NCI-H146 treated with DMSO at 0.1 percent for 48 hours (cell line): ENCODE data around the gene DMWD.
"Not testable (repeated sequence)": the region's sequence is repeated elsewhere in the genome, so short reads cannot be mapped to it uniquely, and the experiment has no call there.

Experiments
- DNase-seq: peaks from one replicate; lab custom pipeline; 2025; ENCODE audit not compliant: unreplicated experiment; lab: John Stamatoyannopoulos, UW

Gene DMWD

DNA sequence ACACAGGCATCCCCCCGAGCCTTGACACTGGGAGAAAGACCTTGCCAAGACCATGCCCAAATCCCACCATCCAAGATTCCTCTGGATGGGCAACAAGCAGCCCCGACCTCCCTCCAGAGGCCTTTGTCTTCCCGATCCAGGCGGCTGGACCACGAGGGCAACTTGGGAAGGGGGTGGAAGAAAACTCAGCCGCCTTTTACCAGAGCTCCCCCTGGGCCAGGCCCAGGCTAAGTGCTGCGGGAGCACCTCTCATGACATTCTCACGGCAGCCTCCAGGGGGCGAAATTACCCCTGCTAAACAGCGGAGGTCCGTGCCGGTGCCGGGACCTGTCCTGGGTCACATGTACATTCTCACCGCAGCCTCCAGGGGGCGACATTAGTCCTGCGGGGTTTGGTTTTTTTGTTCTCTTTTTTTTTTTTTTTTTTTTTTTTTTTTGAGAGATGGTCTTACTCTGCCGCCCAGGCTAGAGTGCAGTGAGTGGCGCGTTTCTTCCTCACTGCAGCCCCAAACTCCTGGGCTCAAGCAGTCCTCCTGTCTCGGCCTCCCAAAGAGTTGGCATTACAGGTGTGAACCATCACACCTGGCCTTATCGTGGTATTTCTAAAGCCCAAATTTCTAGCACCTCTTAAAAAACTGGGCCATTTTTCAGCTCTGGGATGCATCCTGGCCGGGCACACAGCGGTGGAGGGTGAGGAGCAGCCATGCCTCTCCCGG lies 24.5 kb upstream of the DMWD start:
- DNase-seq, result peak; percentile 74

DNA sequence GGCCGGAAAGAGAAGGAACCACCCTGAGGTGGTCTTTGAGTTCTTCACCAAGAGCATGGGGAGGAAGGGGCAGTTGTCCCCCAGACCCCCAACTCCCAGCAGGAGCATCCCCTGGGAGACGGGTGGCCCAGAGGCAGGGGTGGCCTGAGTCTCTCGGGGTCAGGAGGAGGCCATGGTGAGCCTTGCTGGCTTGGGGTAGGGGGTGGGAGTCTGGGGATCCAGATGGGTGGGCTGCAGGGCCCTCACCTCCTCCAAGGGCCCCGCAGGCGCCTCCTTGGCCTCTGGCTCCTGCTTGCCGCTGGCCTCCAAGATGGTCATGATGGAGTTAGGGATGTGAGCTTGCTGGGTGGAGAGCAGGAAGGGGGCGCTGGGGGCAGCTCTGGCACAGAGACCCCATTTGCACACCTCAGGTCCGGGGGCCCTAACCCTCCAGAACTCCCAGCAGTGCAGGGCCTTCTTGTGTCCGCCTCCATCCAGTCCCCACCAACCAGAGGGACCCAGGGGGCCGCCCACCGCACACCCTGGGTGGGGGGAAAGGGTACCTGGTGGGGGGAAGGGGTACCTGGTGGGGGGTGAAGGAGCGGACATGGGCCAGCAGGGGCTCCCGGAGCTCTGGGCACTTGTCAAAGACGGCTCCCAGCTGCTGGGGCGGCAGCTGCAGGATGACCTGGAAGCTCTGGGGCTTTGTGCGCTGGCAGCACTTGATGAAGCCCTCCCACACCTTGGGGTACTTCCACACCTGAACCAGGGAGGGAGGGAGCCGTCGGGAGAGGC lies 23.8 kb upstream of the DMWD start:
- DNase-seq, result no peak

DNA sequence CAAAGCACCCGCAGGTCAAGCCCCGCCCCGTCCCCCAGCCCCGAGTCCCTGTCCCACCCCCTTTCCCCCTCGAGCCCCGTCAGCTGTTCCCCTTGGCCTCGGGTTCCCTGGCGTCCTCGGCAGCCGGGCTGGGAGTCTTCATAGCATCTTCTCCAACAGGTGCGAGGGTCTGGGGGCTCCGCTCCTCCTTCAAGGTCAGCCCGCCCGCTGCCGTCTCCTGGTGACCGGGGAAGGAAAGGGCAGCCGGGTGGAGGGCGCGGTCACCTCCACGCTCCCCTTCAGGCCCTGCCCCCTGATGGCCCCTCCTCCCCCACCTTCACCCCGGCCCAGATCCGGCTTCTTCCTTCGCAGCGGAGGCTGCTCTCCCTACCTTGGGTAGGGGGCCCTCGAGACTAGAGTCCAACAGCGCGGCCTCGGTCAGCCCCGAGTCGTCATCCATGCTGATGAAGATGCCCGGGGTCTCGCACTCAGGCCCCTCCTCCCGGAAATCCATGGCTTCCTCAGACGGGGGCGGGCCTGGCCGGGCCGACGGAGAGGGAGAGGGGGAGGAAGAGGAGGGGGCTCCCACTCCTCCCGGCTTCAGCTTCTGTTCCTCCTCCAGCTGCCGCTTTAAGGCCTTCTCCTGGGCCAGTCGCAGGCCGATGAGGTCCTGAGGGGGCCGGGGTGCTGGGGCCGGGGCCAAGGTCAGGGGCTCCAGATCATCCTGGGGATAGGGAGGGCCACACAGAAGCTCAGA lies 23.0 kb upstream of the DMWD start:
- DNase-seq, result no peak

DNA sequence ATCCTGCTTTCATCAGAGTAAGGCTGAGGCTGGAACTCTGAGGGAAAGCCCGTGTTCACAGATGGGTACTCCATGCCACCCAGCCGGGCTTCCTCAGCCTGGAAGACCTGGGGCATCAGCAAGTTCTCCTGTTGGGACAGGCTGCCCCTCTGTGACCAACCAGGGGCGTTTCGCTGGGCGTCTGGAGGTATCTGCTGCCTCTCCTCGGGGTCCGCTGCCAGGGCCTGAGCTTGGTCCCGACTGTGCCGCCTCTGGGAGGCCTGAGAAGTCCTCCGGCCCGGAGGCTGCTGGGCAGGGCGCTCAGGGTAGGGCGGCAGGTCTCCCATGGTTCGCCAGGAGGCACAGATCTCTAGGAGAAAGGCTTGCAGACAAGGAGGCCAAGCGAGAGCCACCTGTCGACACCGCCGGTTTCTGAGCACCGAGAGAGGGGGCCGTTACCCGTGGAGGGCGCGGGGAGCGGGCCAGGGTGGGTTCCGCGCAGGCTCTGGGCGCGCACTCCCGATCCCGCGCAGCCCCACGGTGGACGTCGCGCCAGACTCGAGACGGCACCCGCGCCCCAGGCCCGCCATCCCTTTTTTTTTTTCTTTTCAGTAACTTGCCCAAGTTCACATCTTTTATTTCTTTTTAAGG lies 22.3 kb upstream of the DMWD start, which contains the start of gene RSPH6A:
Gene RSPH6A, minus strand, starts transcription at position 458 of the 630 bp plus-strand sequence. Its CDS starts 132 bp downstream, at position 326.
- no peak for DNase-seq

DNA sequence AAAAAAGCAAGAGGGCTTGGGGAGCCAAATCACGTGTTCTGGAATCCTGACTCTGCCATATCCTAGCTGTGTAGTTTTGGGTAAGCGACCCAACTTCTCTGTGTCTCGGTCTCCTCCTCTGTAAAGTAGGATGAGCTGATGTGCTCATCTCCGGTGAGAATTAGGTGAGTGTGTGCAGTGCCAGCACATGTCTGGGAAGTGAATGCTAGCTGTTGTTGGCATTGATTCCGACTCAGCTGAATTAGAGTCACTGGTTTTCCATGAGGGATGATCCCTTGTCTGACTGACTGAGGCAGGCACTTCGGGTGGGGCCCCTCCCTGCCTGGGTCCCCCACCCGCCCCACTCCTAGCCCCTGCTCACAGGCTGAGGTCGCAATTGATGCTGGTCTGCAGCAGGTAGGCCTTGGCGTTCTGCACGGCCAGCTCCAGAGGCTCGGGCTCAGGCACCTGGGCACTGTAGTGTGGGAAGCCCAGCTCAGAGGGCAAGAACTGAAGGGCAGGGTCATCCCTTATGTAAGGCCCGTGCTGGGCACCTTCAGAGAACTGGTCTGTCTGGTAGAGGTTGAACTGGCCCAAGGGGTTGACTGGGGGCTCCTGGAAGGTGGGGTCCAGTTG lies 21.6 kb upstream of the DMWD start:
- DNase-seq, result no peak

DNA sequence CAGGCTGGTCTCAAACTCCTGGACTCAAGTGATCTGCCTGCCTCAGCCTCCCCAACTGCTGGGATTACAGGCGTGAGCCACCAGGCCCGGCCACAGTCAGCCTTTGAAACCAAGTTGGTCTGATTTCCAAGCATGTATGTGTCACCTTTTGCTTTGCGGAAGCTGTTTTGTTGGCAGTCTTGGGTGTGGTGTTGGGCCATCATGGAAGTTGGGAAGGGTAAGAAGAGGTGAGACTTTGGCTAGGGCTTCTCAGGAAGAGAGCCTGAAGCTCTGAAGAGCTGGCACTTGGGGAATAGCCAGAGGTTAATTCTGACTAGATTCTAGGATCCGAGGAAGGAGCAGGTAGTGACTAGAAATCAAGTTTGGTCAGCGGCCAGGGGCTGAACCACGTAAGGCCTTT lies 19.7 kb upstream of the DMWD start:
- DNase-seq, result no peak

DNA sequence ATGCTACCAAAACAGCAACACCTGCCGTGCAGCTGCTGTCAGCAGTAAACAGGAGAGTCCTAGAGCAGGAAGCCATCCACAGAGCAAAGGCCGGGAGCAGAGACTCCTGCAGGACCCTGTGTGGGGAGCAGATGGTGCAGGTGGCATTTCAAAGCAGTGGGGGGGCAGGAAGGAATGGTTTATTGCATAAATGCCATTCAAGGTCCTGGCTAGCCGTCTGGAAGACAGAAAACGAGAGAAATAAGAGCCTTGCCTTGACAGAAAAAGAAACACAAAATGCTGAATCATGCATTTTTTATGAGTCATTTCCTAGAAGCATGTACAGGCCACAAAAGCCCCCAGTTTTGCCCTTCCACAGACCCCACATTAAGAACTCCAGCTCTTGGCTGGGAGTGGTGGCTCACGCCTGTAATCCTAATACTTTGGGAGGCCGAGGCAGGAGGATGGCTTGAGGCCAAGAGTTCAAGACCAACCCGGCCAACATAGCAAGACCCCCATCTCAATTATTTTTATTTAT lies 17.1 kb upstream of the DMWD start:
- DNase-seq, result peak; percentile 76

DNA sequence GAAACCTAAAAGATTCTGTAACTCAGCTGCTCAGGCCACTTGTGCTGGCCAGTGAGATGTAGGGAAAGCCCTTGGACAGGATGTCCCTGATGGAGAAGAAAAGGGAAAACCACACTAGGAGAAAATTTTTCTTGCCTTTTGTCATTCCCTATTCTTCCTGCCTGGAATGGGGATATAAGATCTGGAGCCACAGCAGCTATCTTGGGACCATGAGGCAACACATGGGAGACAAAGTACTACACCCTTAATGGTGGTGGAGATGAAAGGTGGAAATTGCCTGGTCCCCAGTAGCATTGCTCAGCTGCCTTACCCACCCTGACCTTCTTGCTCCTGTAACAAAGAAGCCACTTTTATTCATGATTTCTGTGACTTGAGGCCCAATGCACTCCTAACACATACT lies 13.1 kb upstream of the DMWD start:
- no peak for DNase-seq

DNA sequence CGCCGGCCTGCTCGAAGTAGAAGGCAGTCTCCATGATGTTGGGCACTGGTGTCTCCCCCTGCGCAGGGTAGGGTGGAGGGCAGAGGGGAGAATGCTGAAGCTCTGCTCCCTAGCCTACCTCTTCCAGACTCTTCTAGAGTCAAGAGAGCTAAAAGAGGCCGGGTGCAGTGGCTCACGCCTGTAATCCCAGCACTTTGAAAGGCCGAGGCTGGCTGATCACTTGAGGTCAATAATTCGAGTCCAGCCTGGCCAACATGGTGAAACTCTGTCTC lies 12.2 kb upstream of the DMWD start:
- DNase-seq, result no peak

DNA sequence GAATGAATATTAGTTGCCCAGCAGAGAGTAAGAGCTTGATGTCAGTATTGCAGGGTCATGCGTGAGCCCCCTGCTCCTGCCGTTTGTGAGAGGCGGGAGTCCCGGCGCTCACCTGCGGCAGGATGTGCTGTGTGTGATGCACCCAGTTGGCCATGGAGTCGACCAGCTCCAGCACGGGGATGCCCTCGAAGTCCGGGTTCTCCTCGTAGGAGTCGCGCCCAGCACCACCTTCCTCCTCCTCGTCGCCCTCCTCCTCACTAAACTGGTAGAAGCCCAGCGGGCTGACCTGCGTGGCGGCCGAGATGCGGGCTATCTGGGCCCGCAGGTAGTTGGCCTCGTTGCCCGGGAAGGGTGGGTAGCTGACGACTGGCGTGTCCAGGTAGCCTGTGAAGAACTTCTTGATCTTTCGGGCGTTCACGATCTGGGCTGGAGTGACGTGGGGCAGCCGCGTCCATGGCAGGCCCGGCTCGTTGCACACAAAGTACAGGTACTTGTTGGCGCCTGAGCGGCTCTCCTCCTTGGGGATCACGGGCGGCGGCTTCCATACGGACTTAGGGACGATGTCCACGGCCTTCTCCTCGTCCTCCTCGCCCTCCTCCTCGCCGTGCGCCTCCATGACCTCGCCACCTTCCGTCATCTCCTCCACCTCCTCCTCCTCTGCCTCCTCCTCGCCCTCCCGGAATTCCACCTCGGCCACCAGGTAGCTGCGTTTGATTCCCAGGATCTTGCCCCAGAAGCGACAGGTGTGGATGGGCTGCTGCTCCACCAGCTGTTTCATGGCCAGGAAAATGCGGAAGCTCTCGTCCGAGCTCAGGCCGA lies 11.7 kb upstream of the DMWD start:
- DNase-seq, result no peak

DNA sequence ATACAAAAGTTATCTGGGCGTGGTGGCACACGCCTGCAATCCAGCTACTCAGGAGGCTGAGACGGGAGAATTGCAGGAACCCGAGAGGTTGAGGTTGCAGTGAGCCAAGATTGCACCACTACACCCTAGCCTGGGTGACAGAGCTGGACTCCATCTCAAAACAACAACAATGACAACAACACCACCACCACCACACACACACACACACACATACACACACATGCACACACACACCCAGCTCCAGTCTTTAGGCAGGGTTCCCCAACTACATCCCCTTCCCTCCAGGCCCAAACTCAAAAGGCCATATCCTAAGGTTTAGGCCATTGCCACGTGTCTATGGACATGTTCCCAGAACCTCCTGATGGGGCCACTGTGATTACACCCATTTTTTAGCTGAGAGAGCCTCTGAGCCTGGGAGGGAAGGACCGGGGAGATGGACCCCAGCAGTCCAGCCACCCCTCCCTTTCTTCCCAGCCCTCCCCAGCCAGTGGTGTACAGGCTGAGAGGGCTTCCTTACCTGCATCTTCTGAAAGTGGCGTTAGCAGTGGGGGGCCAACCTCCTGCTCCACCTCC lies 9.0 kb upstream of the DMWD start:
- DNase-seq, result no peak

DNA sequence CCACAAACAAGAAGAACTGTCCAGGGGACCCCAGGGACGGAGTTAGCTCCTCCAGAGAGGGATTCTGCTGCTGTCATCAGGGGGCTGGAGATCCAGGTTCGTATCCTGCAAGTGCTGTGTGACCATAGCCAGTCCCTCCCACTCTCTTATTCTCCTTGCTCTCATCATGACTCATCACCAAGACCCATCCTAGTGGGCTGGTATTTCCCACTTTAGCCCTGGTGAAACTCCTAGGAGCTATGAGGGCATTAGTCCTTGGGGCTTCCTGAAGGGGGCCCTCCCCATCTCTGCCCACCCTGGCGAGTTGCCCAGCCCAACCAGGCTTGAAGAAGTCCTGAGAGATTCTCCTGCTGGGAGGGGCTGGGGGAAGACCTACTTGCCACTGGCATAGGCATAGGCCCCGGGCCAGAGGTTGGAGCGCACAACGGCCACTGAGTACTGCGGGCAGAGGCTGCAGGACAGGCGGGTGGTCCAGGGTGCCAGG lies 7.5 kb upstream of the DMWD start:
- no peak for DNase-seq

DNA sequence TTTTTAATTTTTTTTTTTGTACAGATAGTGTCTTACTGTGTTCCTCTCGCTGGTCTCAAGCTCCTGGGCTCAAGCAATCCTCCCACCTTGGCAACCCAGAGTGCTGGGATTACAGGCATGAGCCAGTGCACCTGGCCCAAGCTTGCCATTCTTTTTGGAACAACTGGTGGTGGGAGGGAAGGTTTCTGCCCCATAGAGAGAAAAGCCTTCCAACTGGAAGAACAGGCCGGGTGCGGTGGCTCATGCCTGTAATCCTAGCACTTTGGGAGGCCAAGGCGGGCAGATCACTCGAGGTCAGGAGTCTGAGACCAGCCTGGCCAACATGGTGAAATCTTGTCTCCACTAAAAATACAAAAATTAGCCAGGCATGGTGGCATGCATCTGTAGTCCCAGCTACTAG lies 6.9 kb upstream of the DMWD start:
- not testable (repeated sequence) for DNase-seq

DNA sequence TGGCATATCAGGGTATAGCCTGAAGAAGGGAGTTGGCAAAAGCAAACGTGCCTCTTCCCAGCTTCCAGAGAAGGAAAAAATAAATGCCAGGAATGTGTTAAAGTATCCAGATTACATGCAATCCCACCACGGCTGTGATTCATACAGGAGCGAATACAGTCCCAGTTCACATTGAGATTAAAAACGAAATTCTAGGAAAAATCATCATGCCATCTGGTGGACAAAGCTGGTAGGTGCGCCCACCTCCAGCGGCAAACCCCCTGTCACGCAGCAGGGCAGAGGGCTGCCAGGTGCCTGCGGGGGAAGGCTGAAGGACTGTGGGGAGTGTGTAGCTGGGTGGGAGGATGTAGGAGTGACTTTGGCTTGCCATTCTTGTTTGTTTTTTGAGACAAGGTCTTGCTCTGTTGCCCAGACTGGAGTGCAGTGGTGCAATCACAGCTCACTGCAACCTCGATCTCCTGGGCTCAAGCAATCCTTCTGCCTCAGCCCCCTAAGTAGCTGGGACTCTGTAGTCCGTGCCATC lies 6.4 kb upstream of the DMWD start:
- peak; percentile 70 for DNase-seq

DNA sequence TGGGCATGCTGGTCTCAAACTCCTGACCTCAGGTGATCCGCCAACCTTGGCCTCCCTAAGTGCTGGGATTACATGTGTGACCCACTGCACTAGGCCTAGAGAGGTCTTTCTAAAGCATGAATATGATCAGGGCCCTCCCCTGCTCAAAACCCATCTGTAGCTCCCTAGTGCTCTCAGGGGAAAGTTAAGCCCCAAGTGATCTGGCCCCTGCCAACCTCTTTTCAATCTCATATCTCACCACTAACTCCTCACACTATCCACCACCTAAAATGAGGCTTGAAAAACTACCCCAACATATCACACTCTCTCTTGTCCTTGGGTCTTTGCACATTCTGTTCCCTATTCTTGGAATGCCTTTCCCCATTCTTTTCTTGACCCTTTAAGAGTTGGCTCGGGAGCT lies 2.0 kb upstream of the DMWD start:
- DNase-seq, result no peak

DNA sequence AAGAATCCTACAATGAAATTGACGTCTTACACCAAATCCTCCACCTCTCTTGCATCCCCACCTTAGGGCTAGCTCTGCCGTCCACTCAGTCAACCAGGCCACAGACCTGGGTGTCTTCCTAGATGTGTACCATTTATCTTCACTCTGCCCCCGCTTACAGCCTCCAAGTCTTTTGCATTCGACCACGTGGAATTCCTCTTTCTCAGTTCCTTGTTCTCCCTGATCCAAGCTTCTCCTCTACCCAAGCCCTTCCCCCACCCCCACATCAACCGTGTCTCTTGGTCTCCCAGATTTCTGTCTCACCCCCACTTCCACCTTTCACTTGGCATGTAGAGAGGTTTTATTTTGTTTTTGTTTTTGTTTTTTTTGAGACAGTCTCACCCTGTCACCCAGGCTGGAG lies 1.2 kb upstream of the DMWD start:
- DNase-seq, result no peak

DNA sequence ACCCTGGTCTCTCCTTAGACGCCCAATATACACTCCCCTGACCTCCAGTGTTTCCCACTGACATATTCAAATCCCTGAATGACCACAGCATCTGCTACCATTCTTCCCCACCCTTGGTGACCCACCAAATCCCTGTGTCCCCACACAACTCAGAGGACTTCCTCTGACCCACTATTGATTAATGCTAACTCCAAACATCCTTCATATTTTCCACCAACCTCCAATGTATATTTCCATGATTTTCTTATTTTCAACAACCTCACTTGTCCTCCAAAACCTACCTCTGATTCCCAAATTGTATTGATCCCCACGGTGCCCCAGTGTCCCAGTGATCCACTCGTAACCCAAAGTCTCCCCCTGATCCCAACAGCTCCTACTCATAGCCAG lies 526 bp upstream of the DMWD start:
- no peak for DNase-seq

DNA sequence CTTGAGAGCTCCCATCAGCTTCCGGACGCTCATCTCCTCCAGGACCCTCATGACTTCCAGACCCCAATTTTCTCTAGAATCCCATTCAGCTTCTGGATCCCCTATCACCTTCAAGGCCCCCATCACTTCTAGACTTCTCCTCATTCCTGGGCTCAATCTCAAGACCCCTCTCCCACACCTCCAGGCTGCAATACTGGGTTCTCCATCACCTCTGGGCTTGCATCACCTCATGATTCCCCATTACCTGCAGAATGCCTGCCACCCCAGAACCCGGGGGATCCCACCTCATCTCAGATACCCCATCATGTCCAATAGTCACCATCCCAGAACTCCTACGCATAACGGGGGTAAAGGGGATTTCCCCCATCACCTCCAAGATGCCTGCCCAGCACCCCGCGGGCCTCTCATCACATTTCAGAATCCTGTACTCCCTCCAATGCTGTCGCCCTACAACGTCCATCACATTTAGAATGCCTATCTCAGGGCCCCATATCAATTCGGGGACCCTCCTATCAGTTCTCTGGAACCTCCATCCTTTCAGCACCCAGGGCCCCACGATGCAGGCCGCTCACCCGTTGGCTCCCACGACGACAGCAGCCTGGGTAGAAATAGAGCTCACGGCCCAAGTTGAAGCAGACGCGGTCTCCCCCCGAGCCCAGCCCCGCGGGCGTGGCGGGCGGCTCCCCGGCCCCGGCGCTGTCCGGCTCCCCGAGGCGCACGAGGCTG lies 738 bp downstream of the DMWD start:
- DNase-seq, result no peak

DNA sequence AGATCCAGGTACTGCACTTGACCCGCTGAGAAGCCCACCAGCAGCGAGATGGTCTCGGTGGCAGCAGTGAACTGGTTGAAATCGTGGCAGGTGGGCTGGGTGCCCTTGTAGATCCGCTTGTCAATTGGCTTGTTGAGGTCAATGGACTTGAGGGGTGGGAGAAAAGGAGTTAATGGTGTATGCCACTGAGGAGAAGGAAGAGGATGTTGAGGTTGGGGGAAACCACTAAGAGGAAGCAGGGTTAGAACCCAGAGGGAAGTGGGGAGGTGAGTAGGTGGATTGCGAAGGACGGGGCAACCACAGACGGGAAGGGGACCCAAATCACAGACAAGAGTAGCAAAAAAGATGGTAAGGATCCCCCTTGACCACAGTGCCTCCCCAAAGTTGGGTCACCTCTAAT lies 1.7 kb downstream of the DMWD start:
- no peak for DNase-seq
